NCI-H2227 (cell line): ENCODE results near the gene ARHGEF6.
"Not testable (repeated sequence)": the region's sequence is repeated elsewhere in the genome, so short reads cannot be mapped to it uniquely, and the experiment has no call there.

ENCODE experiments used
- DNase-seq: peaks from one replicate; lab custom pipeline; 2025; ENCODE audit not compliant: unreplicated experiment; lab: John Stamatoyannopoulos, UW

ARHGEF6 gene

DNA sequence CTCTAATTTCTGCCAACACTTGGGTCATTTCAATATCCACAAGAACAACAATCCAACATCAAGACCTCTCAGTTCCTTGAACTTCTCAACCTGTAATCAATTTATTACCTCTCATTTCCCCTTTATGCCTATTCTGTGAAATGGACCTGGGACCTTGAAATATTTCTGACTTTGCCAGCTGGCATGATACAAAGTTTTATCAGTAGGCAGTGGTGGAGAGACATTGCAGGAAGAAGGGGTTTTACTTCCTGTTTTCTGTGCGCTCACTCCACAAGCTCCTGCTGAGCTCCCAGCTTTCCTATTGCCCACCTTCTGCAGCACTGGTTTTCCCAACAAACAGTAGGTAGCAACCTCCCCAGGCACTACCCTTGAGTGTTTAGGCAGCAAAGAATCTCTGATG, 3.5 kb upstream of the ARHGEF6 start:
- DNase-seq: no peak

GRCh38 chrX:136783159-136783558, 2.4 kb upstream of the ARHGEF6 start:
- DNase-seq: no peak

- no peak for DNase-seq
Measured at GRCh38 chrX:136781180-136781797, 557 bp upstream of the ARHGEF6 start.

- DNase-seq: no peak
Measured at GRCh38 chrX:136780241-136780640, 491 bp downstream of the ARHGEF6 start.

- no peak for DNase-seq
Measured at GRCh38 chrX:136779346-136779781, 1.4 kb downstream of the ARHGEF6 start.

DNA sequence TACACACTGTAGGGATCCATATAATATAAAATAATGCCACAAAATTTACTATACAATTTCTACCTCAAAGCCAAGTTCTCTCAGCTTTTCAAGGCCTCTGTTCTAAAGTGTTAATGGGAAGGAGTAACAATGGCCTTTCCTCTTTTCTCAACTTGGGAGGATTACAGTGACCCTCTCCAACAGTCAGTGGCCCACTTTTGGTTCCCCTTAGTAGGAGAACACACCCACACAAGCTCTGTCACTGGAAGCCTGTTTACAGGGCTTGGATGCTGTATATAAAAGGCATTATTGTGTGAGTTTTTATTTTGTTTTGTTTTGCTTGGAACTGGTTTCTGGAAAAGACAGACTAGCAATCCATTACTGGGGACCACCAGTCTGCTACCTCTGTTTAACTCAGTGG, 1.8 kb downstream of the ARHGEF6 start:
- DNase-seq: no peak

DNA sequence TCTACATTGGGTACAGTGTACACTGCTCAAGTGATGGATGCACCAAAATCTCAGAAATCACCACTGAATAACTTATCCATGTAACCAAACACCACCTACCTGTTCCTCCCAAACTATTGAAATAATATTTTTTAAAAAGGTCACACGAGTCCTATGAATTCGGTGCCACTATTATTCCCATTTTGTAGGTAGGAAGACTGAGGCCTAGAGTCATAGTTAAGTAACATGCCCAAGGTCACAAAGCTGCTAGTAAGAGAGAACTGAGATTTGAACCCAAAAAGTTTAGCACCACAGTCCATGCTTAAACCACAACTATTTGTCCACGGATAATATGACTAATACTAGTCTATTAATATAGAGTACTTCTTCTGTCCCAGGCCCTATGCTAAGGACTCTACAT, 2.7 kb downstream of the ARHGEF6 start:
- no peak for DNase-seq

DNA sequence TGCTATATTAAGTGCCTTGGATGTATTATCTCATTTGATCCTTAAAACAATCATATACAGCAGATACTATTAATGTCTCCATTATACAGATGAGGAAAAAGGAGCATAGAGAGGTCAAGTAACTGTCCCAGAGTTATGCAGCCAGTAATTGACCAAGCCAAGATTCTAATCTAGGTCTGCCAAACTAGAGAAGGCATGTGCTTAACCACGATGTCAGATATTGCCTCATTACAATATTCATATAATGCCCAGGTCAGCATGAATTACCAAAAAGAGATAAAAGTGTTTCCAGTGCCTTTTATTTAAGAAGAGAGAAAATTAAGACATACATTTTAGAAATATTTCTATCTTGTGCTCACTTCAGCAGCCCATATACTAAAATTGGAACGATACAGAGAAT, 7.1 kb downstream of the ARHGEF6 start:
- DNase-seq: no peak

GRCh38 chrX:136771869-136772268, 8.9 kb downstream of the ARHGEF6 start:
- not testable (repeated sequence) for DNase-seq

GRCh38 chrX:136768469-136769084, 12.2 kb downstream of the ARHGEF6 start:
- DNase-seq: peak; percentile 9

DNA sequence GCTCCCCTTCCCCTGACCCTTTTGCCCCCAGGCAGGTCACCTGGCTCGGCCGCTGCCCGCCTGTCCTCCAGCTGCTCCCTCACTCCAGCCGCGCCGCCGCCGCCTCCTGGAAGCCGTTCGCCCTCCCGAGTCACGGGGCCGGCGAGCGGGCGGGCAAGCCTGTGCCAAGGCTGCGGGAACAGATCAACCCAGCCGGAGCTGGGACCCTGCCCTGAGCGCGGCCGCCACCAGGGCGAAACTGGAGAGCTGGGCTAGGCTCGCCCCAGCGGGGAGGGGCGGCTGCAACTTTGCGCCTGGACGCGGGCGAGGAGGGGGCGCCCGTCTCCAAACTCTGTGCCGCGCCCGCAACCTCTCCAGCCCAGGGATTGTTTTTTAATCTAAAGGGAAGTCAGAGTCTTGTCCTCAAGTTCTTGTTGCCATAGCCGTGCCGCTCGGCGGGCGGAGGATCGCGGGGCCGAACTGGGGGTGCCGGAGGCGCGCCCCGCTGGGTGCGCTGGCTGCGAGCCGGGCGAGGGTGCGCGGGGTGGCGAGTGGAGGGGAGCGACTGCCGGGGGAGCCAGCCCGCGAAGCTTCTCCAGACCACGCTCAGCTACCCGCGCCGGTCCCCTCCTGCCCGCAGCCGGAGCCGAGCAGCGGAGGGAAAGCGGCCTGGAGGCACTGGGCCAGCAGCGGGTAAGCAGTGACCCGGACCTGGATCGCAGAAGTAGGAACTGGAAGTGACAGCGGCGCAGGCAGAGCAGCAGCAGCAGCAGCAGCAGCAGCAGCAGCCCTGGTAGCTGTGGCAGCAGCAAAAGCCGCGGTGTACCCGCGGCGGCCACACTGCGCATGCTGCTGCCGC, 13.4 kb downstream of the ARHGEF6 start:
- DNase-seq: peak; percentile 73

DNA sequence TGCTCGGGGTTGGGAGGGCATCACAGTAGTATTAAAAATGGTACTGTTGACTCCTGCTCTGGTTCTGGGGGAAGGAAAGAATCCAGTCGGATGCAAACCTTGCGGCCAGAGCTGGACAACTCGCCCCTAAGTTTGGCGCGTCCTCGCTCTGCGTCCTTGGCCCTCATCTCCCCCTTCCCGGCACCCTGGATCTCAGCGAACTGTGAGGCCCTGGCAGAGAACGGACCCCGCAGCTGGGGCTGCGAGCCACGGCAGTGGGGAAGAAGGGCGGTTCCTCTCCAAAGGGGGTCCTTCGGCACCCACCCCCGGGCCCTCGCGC, 14.0 kb downstream of the ARHGEF6 start:
- no peak for DNase-seq

DNA sequence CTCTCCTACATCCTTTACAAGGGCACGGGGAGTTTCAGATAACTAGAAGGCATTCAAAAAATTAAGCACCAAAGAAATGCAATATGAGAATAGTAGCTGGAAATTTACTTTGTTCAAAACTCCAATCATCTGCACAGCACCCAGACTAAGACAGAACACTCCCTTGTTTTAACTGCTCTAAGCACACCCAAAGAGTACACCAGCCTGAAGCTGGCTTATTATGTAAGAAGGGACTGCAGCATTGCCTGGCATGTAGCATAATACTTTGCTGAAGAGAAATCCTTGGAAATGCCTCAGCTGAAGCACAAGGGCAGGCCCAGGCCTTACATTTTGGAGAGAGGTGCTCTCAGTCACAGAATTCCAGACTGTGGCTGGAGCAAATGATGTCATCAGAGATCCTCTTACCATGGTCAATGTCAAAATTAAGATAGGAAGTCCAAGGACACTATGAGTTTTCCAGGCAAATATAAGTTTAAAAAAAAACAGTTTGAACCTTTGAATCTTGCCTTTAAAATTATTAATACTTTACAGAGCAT, 14.8 kb downstream of the ARHGEF6 start:
- DNase-seq: no peak

DNA sequence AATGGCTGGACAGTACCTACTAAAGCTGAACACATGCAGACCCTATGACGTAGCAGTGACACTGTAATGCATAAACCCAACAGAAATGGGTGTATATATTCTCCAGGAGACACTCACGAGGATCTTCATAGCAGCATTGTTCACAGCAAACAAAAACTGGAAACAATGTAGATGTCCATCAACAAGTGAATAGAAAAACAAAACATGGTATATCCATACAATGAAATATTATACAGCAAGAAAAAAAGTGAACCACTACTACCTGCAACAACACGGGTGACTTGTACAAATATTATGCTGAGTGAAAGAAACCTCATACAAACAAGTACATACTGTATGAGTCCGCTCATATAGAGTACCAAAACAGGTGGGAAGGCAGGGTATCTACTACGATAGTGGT, 16.5 kb downstream of the ARHGEF6 start:
- DNase-seq: no peak

DNA sequence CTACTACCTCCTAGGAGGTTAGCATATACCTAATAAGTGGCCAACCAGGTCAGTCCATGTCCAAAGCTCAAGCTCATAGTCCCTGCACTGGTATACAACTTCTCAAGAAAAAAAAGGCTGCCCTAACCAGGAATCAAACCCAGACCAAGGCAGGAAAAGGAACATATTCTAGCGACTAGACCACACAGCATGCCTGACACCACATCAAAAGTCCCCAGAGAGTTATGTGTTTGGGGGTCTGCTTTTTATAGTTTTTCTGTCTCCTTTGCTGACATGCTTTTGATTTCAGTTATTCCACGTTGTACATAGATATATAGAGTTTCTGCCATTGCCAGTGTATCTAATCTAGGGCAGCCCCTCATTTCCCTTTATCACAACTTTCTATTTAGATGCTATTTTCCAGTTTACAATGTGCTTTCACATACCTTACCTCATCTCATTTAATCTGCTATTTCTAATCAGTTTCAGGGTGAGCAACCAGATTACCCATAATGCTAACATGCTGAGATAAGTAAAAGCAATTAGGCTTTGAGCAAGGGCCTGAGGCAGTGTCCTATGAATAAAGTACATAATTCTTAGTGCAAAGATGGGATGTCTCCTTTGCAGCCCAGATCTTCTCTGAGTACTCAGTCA, 17.8 kb downstream of the ARHGEF6 start:
- no peak for DNase-seq

DNA sequence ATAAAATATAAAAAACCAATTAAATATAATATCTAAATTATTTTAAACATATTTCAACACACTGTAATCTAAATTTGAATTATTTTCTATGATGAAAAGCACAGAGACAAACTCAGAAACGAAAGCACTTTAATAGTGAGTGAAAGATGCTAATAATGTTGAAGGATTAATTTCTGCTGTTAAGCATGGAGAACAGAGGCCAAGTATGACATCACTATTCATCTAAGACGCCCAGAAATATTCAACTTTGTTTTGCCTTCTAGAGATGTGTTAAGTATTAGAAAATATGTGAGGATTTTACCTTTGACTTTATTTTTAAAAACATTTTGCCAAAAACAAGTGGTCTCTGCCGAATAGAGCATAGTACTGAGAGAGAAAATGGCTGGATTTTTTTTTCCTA, 19.3 kb downstream of the ARHGEF6 start:
- no peak for DNase-seq

GRCh38 chrX:136759968-136760367, 20.8 kb downstream of the ARHGEF6 start:
- no peak for DNase-seq

DNA sequence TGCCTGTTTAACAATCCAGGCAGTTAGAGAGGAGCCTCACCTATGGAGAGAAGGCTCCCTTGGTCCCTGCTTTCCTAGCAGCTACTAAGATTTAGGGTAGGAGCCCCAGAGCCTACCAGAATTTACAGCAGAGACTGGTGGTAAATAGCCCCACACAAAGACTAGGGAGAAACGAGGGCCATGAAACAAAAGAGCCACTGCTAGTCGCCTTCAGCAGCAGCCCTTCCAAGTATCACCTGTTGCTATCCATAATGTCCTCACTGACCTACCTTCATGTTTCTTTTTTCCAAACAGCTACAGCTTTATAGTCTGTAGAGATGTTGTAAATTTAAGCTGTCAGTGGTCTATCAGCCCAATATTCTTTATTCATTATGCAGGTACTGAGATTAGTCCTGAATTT, 25.3 kb downstream of the ARHGEF6 start:
- no peak for DNase-seq

- DNase-seq: no peak
Measured at GRCh38 chrX:136754651-136755050, 26.1 kb downstream of the ARHGEF6 start.

GRCh38 chrX:136752796-136753195, 27.9 kb downstream of the ARHGEF6 start:
- DNase-seq: no peak

DNA sequence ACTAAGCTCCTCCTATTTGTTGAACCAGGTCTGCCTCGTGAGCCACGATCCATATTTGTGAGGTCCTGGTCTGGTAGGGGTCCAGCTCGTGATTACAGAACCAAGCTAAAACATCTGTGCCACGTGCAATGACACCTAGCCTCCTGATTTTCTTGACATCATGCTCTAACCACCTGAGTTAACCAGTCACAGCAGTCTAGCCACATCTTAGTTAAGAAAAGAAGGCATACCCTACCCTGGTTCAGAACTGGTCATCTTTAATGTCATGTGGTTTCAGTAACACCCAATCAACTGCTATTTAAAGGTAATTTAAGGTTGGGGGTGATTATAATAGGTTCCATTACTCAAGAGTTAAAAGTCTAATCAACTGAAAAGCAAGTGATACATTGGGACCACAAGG, 28.4 kb downstream of the ARHGEF6 start:
- DNase-seq: no peak

GRCh38 chrX:136750364-136750763, 30.4 kb downstream of the ARHGEF6 start:
- no peak for DNase-seq
